ENCODE data around the gene TRIM4. TPM values are rescaled to one million over a fixed set of nuclear protein-coding genes. Genes with fewer than 3 reads are reported as not detected.
"Not testable (repeated sequence)": the region's sequence is repeated elsewhere in the genome, so short reads cannot be mapped to it uniquely, and the experiment has no call there.

The TRIM4 gene
- total RNA-seq, 1 experiment from 2014 or later: 9.1 TPM

- no peak for DNase-seq
- no peaks in the 10 kb centered on the region for H3K36me3 ChIP-seq
- no peak overlapping the region for H3K4me3 ChIP-seq
- H3K27me3 ChIP-seq: peaks cover 4% of the 10 kb centered on the region
- H3K9me3 ChIP-seq: no peaks in the 10 kb centered on the region
Observed at GRCh38 chr7:99928188-99928587, 8.9 kb upstream of the TRIM4 start.

GRCh38 chr7:99927536-99927935 is 8.2 kb upstream of the TRIM4 start:
- no peak overlapping the region for H3K4me3 ChIP-seq
- H3K27me3 ChIP-seq: peaks cover 4% of the 10 kb centered on the region
- H3K36me3 ChIP-seq: no peaks in the 10 kb centered on the region
- DNase-seq: no peak
- H3K9me3 ChIP-seq: no peaks in the 10 kb centered on the region

GRCh38 chr7:99926321-99926720 is 7.0 kb upstream of the TRIM4 start:
- Histone ChIP-seq H3K27me3 (peaks cover 4% of the 10 kb centered on the region), H3K9me3 (no peaks in the 10 kb centered on the region), H3K36me3 (peaks cover 4% of the 10 kb centered on the region; the same call in 1 of the 2 replicates), H3K4me3 (no peak overlapping the region)
- DNase-seq: no peak

- no peak for DNase-seq
- peaks cover 5% of the 10 kb centered on the region; the same call in 1 of the 2 replicates for H3K9me3 ChIP-seq
Observed at GRCh38 chr7:99923200-99923599, 3.9 kb upstream of the TRIM4 start.

GRCh38 chr7:99920149-99920548 is 819 bp upstream of the TRIM4 start:
- H3K4me3 ChIP-seq: peak overlapping the region; percentile 78
- H3K36me3 ChIP-seq: peaks cover 18% of the 10 kb centered on the region
- H3K9me3 ChIP-seq: peaks cover 5% of the 10 kb centered on the region; the same call in 1 of the 2 replicates
- DNase-seq: no peak
- peaks cover under 1% of the 10 kb centered on the region; the same call in 1 of the 2 replicates for H3K27me3 ChIP-seq

More at GRCh38 chr7:99923200-99923599, 3.9 kb upstream of the TRIM4 start:
- H3K4me3 ChIP-seq: no peak overlapping the region
- H3K27me3 ChIP-seq: peaks cover 4% of the 10 kb centered on the region
- peaks cover 5% of the 10 kb centered on the region; the same call in 1 of the 2 replicates for H3K36me3 ChIP-seq

GRCh38 chr7:99919814-99920112 is 433 bp upstream of the TRIM4 start:
- Histone ChIP-seq H3K9me3 (peaks cover 5% of the 10 kb centered on the region; the same call in 1 of the 2 replicates), H3K36me3 (peaks cover 18% of the 10 kb centered on the region), H3K4me3 (peak overlapping the region; percentile 78), H3K27me3 (no peaks in the 10 kb centered on the region)
- no peak for DNase-seq

GRCh38 chr7:99910976-99911375 is 8.4 kb downstream of the TRIM4 start:
- no peaks in the 10 kb centered on the region for H3K27me3 ChIP-seq
- no peak overlapping the region for H3K4me3 ChIP-seq
- no peak for DNase-seq
- H3K36me3 ChIP-seq: peaks cover 27% of the 10 kb centered on the region
- H3K9me3 ChIP-seq: no peaks in the 10 kb centered on the region

GRCh38 chr7:99901581-99901980 is 17.7 kb downstream of the TRIM4 start:
- Histone ChIP-seq H3K27me3 (no peaks in the 10 kb centered on the region), H3K4me3 (no peak overlapping the region), H3K36me3 (peaks cover 26% of the 10 kb centered on the region), H3K9me3 (no peaks in the 10 kb centered on the region)
- no peak for DNase-seq

- no peak for DNase-seq
- Histone ChIP-seq H3K36me3 (peaks cover 22% of the 10 kb centered on the region), H3K27me3 (no peaks in the 10 kb centered on the region), H3K4me3 (no peak overlapping the region), H3K9me3 (no peaks in the 10 kb centered on the region)
Observed at GRCh38 chr7:99899830-99900519, 19.4 kb downstream of the TRIM4 start.

GRCh38 chr7:99898836-99899235 is 20.5 kb downstream of the TRIM4 start:
- Histone ChIP-seq H3K27me3 (no peaks in the 10 kb centered on the region), H3K4me3 (no peak overlapping the region), H3K36me3 (peaks cover 17% of the 10 kb centered on the region), H3K9me3 (no peaks in the 10 kb centered on the region)
- DNase-seq: no peak

GRCh38 chr7:99898023-99898357 is 21.3 kb downstream of the TRIM4 start:
- Histone ChIP-seq H3K9me3 (no peaks in the 10 kb centered on the region), H3K36me3 (peaks cover 12% of the 10 kb centered on the region), H3K4me3 (no peak overlapping the region), H3K27me3 (no peaks in the 10 kb centered on the region)
- DNase-seq: no peak

GRCh38 chr7:99897322-99898022 is 21.9 kb downstream of the TRIM4 start:
- no peak overlapping the region for H3K4me3 ChIP-seq

GRCh38 chr7:99894738-99895137 is 24.6 kb downstream of the TRIM4 start:
- no peak for DNase-seq
- Histone ChIP-seq H3K9me3 (no peaks in the 10 kb centered on the region), H3K36me3 (no peaks in the 10 kb centered on the region; the same call in 1 of the 2 replicates), H3K27me3 (no peaks in the 10 kb centered on the region), H3K4me3 (no peak overlapping the region)

More at GRCh38 chr7:99897322-99898022, 21.9 kb downstream of the TRIM4 start:
- no peak for DNase-seq
- Histone ChIP-seq H3K9me3 (no peaks in the 10 kb centered on the region), H3K27me3 (no peaks in the 10 kb centered on the region), H3K36me3 (peaks cover 7% of the 10 kb centered on the region)

- Histone ChIP-seq H3K4me3 (no peak overlapping the region), H3K36me3 (no peaks in the 10 kb centered on the region), H3K27me3 (no peaks in the 10 kb centered on the region), H3K9me3 (no peaks in the 10 kb centered on the region)
- DNase-seq: no peak
Observed at GRCh38 chr7:99893280-99893679, 26.1 kb downstream of the TRIM4 start.

- DNase-seq, H3K9me3 ChIP-seq, H3K27me3 ChIP-seq, H3K36me3 ChIP-seq, H3K4me3 ChIP-seq: not testable (repeated sequence)
Observed at GRCh38 chr7:99890348-99890747, 29.0 kb downstream of the TRIM4 start.

- not testable (repeated sequence) for H3K27me3 ChIP-seq, DNase-seq
Observed at GRCh38 chr7:99888366-99888765, 31.0 kb downstream of the TRIM4 start.

GRCh38 chr7:99881370-99881769 is 38.0 kb downstream of the TRIM4 start:
- no peak overlapping the region for H3K4me3 ChIP-seq
- H3K9me3 ChIP-seq: peaks cover 6% of the 10 kb centered on the region; the same call in 1 of the 2 replicates
- no peaks in the 10 kb centered on the region for H3K36me3 ChIP-seq
- no peak for DNase-seq
- no peaks in the 10 kb centered on the region for H3K27me3 ChIP-seq

More at GRCh38 chr7:99888366-99888765, 31.0 kb downstream of the TRIM4 start:
- not testable (repeated sequence) for H3K4me3 ChIP-seq, H3K9me3 ChIP-seq, H3K36me3 ChIP-seq

GRCh38 chr7:99876933-99877332 is 42.4 kb downstream of the TRIM4 start, which contains the start of gene OR2AE1:
Gene OR2AE1, minus strand, starts transcription at chr7:99877033. Its CDS starts 0 bp downstream, at chr7:99877033.
- no peak for DNase-seq
- Histone ChIP-seq H3K4me3 (no peak within 1 kb of the TSS), H3K36me3 (no peaks in the 10 kb centered on the region), H3K9me3 (no peaks in the 10 kb centered on the region), H3K27me3 (no peaks in the 10 kb centered on the region)

Data from MG63 (cell line).